Measurements from ENCODE around the gene HINT3. TPM values are rescaled to one million over a fixed set of nuclear protein-coding genes. Genes with fewer than 3 reads are reported as not detected.

Gene HINT3
- total RNA-seq, 4 donors from 2014 or later: 31.0 to 54.8 (median 46.2) TPM

DNA sequence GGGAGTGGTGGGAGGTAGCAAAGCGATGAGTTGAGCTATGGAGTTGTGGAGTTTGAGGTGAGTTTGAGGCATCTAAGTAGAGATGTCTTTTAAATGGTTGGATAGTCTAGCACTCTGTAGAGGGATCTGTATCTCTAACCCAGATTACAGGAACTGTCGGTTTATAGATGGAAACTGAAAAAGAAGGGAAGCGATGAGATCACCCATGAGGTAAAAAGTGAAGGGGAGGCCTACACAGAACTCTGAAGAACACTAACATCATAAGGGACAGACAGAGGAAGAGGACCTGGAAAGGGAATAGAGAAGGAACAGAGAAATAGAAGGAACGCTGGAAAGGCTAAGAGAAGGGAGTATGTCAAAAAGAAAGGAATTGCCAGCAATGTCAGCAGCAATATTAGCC lies 2.5 kb downstream of the HINT3 start:
- ATAC-seq: no peak
- no peak for TF ChIP-seq POLR2A (IDR thresholded peaks at IDR 0.05)
- TF ChIP-seq POLR2AphosphoS5 (IDR thresholded peaks at IDR 0.05): no peak
- 88 to 92% methylated on average over 4 of the region's 4 CpGs for WGBS, 2 donors (ENCODE audit: low coverage in 1 of 2)
- Histone ChIP-seq H3K4me3 (no peak overlapping the region), H3K27me3 (no peaks in the 10 kb centered on the region), H3K9me3 (no peaks in the 10 kb centered on the region), H3K36me3 (no peaks in the 10 kb centered on the region), H3K27ac (no peak overlapping the region), H3K4me1 (peaks cover 4 to 45% (median 6%) of the 10 kb centered on the region in 3 donors)

DNA sequence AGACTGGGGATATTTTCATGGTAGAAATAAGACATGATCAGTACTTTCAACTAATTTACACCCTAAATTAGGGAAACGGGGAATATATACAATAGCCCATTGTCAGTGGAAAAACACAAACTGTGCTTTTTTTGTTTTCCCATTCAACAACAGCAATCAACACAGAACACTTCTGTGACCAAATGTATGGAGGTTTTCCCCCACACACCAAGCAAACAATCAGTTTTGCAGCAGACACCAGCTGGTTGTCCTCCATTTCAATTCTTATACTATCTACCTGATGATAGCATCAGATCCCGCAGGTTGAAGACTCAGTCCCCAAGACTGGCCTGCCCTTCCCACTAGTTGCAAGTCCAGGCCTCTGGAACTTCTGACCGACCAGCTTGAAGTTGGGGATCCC lies 4.5 kb downstream of the HINT3 start:
- Histone ChIP-seq H3K4me1 (peaks cover 4 to 42% (median 6%) of the 10 kb centered on the region in 3 donors), H3K27ac (no peak overlapping the region), H3K27me3 (no peaks in the 10 kb centered on the region), H3K4me3 (no peak overlapping the region), H3K36me3 (no peaks in the 10 kb centered on the region), H3K9me3 (no peaks in the 10 kb centered on the region)
- no peak for TF ChIP-seq POLR2AphosphoS5 (IDR thresholded peaks at IDR 0.05)
- TF ChIP-seq, protein P1, sequence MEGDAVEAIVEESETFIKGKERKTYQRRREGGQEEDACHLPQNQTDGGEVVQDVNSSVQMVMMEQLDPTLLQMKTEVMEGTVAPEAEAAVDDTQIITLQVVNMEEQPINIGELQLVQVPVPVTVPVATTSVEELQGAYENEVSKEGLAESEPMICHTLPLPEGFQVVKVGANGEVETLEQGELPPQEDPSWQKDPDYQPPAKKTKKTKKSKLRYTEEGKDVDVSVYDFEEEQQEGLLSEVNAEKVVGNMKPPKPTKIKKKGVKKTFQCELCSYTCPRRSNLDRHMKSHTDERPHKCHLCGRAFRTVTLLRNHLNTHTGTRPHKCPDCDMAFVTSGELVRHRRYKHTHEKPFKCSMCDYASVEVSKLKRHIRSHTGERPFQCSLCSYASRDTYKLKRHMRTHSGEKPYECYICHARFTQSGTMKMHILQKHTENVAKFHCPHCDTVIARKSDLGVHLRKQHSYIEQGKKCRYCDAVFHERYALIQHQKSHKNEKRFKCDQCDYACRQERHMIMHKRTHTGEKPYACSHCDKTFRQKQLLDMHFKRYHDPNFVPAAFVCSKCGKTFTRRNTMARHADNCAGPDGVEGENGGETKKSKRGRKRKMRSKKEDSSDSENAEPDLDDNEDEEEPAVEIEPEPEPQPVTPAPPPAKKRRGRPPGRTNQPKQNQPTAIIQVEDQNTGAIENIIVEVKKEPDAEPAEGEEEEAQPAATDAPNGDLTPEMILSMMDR (IDR thresholded peaks at IDR 0.05): no peak
- no peak for TF ChIP-seq EP300 (IDR thresholded peaks at IDR 0.05)
- WGBS, 2 donors (ENCODE audit: low coverage in 1 of 2): 43 to 92% methylated on average over 1 to 2 of the region's 3 CpGs
- no peak for ATAC-seq

DNA sequence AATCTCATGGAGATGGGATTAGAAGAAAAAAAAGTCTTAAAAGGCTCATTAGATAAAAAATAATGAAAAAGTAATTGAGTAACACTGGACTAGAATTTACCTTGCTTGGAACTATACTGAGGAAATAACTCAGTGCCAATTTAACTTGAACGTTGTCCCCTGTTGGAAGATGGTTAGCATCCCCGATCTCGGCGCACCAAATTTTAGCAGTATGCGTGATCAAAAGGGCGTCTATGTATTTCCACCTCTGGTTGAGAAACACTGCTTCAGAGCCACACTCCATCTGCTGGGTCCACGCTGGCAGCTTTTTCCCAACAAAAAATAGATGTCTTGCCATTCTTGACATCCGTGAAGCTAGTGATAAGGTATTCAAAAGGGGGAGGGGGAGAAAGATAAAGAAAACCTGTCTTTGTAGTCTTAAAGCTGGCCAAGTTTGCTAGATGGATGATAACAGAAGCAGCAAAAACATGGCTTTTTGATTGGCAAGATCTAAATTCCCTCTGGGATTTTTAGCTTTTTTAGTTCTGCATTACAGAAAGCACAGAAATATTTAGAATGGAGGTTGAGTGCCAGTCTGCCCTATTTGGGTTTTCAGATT lies 6.4 kb downstream of the HINT3 start:
- peaks cover 4 to 32% (median 6%) of the 10 kb centered on the region in 3 donors for H3K4me1 ChIP-seq
- H3K9me3 ChIP-seq: no peaks in the 10 kb centered on the region
- no peak overlapping the region for H3K27ac ChIP-seq
- WGBS, 2 donors (ENCODE audit: low coverage in 1 of 2): 83% methylated on average over 3 to 8 of the region's 8 CpGs
- ATAC-seq: no peak
- no peak overlapping the region for H3K4me3 ChIP-seq
- peaks cover 0 to 14% of the 10 kb centered on the region in 2 donors for H3K36me3 ChIP-seq
- H3K27me3 ChIP-seq: no peaks in the 10 kb centered on the region
- TF ChIP-seq EP300 (IDR thresholded peaks at IDR 0.05) (no peak), POLR2A (IDR thresholded peaks at IDR 0.05) (no peak), POLR2AphosphoS5 (IDR thresholded peaks at IDR 0.05) (no peak)
- TF ChIP-seq, protein P1 (IDR thresholded peaks at IDR 0.05): no peak

DNA sequence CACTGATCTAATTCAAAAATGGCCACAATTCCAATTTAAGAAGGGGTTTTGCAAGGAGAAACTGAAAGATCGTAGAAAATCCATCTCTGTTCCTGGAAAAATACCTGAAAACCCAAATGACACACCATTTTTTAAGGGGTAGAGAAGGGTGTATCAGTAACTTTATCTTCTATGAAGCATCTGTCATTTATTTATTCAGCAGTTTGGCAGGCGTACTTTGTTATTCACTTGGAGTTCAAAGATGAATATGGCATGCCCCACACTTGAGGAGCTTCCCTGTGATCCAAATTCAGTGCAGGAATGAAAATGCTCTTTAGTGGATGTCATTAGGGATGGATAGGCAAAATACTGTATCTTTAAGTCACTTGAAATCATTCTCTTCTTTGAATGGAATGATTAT lies 7.2 kb downstream of the HINT3 start:
- H3K27ac ChIP-seq: no peak overlapping the region
- peaks cover 0 to 18% of the 10 kb centered on the region in 2 donors for H3K36me3 ChIP-seq
- peaks cover 0 to 23% (median 0%) of the 10 kb centered on the region in 3 donors for H3K4me1 ChIP-seq
- H3K9me3 ChIP-seq: no peaks in the 10 kb centered on the region
- WGBS, 2 donors (ENCODE audit: low coverage in 1 of 2): 89 to 91% methylated on average over 2 of the region's 2 CpGs
- no peaks in the 10 kb centered on the region for H3K27me3 ChIP-seq
- H3K4me3 ChIP-seq: no peak overlapping the region
- TF ChIP-seq EP300 (IDR thresholded peaks at IDR 0.05): no peak
- TF ChIP-seq, protein P1 (IDR thresholded peaks at IDR 0.05): no peak
- no peak for TF ChIP-seq POLR2AphosphoS5 (IDR thresholded peaks at IDR 0.05)
- TF ChIP-seq POLR2A (IDR thresholded peaks at IDR 0.05): no peak
- ATAC-seq: no peak

DNA sequence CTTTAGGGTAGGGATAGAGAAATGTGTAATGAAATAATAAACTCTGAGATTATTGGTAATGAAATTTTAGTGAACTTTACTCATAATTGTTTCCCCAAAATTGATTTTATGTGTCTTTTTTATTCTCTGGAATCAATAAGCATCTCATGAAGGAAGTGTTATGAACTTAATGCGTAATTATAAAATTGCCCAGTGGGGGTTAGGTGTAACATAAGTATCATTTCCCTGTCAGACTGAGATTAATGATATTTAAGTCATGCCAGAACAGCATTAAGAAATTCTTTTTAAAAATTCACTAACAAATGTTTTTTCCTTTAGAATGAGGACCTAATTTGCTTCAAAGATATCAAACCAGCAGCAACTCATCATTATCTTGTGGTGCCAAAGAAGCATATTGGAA lies 10.0 kb downstream of the HINT3 start:
- no peak overlapping the region for H3K4me3 ChIP-seq
- H3K27me3 ChIP-seq: no peaks in the 10 kb centered on the region
- no peaks in the 10 kb centered on the region for H3K9me3 ChIP-seq
- ATAC-seq: no peak
- peaks cover 0 to 18% of the 10 kb centered on the region in 2 donors for H3K36me3 ChIP-seq
- WGBS, 2 donors (ENCODE audit: low coverage in 1 of 2): 93 to 95% methylated on average over 1 of the region's 1 CpG
- H3K27ac ChIP-seq: no peak overlapping the region
- peaks cover 0 to 2% (median 0%) of the 10 kb centered on the region in 3 donors for H3K4me1 ChIP-seq
- TF ChIP-seq POLR2A (IDR thresholded peaks at IDR 0.05) (no peak), EP300 (IDR thresholded peaks at IDR 0.05) (no peak), POLR2AphosphoS5 (IDR thresholded peaks at IDR 0.05) (no peak)
- TF ChIP-seq, protein P1 (IDR thresholded peaks at IDR 0.05): no peak

Data from gastroesophageal sphincter (tissue), 4 donors.